GM19043 (cell line): ENCODE results near the gene NBEAL2.

Experiments used
- ATAC-seq: cut with Tn5 transposase; IDR thresholded peaks from one replicate; pipeline ENCODE4 v1.9.1; 2021; ENCODE audit warnings: low read depth; ENCODE audit not compliant: unreplicated experiment

Gene NBEAL2

GRCh38 chr3:46997453-46998091, 18.1 kb downstream of the NBEAL2 start:
- ATAC-seq, result no peak

- no peak for ATAC-seq
These were observed 18.8 kb downstream of the NBEAL2 start for GRCh38 chr3:46998121-46998851.

- no peak for ATAC-seq
These were observed 19.5 kb downstream of the NBEAL2 start for GRCh38 chr3:46998852-46999515.

- ATAC-seq, result no peak
These were observed 20.2 kb downstream of the NBEAL2 start for GRCh38 chr3:46999516-47000197.

- ATAC-seq, result no peak
These were observed 20.8 kb downstream of the NBEAL2 start for GRCh38 chr3:47000198-47000815.

GRCh38 chr3:47000922-47001730, 21.7 kb downstream of the NBEAL2 start:
- ATAC-seq, result no peak

- ATAC-seq, result no peak
These were observed 22.3 kb downstream of the NBEAL2 start for GRCh38 chr3:47001731-47002170.

GRCh38 chr3:47002171-47003055, 22.9 kb downstream of the NBEAL2 start:
- no peak for ATAC-seq

- no peak for ATAC-seq
These were observed 23.6 kb downstream of the NBEAL2 start for GRCh38 chr3:47003056-47003410.

GRCh38 chr3:47003461-47004368, 24.2 kb downstream of the NBEAL2 start:
- ATAC-seq, result no peak

- no peak for ATAC-seq
These were observed 25.1 kb downstream of the NBEAL2 start for GRCh38 chr3:47004369-47005211.

GRCh38 chr3:47005212-47006144, 26.0 kb downstream of the NBEAL2 start:
- no peak for ATAC-seq

- ATAC-seq, result no peak
These were observed 26.7 kb downstream of the NBEAL2 start for GRCh38 chr3:47006145-47006651.

- ATAC-seq, result no peak
These were observed 27.5 kb downstream of the NBEAL2 start for GRCh38 chr3:47007001-47007400.

- ATAC-seq, result no peak
These were observed 28.2 kb downstream of the NBEAL2 start for GRCh38 chr3:47007482-47008233.
